ENCODE measurements around the gene KCNH1. TPM values are rescaled to one million over a fixed set of nuclear protein-coding genes. Genes with fewer than 3 reads are reported as not detected.

KCNH1 gene
- polyA plus RNA-seq (ENCODE audit: insufficient read length in 3 of 3): under 1 TPM; 0.14 to 0.35 (median 0.28) TPM
- long read RNA-seq, donor 1: 0 reads
- long read RNA-seq, donor 2: 0 reads
- long read RNA-seq, donor 3: 0 reads
- long read RNA-seq, donor 4: 0 reads
- long read RNA-seq, donor 5: 0 reads
- long read RNA-seq, donor 6, full-length matches to known transcripts: 1 of 1 reads
- long read RNA-seq, donor 6, partial matches to known transcripts: 0 of 1 reads
- long read RNA-seq, donor 6, other reads (novel, unspliced or antisense): 0 of 1 reads
- long read RNA-seq, donor 7: 0 reads
- long read RNA-seq, donor 8: 0 reads
- long read RNA-seq, donor 9: 0 reads
- long read RNA-seq, donor 10: 0 reads
- long read RNA-seq, donor 11: 0 reads
- long read RNA-seq, donor 12: 0 reads
- long read RNA-seq, donor 13: 0 reads
- long read RNA-seq, donor 14: 0 reads
- long read RNA-seq, donor 15: 0 reads
- long read RNA-seq, donor 16: 0 reads

GRCh38 chr1:211133836-211134669 lies at the start of gene KCNH1:
TSS of gene KCNH1 (minus strand) at chr1:211134148. CDS start at chr1:211133945, 203 bp downstream.
- peak; percentile 80 for DNase-seq

GRCh38 chr1:211182746-211183145 lies 48.8 kb upstream of the KCNH1 start:
- no peak for DNase-seq

GRCh38 chr1:211174375-211174774 lies 40.4 kb upstream of the KCNH1 start:
- no peak for DNase-seq

GRCh38 chr1:211172657-211173056 lies 38.7 kb upstream of the KCNH1 start:
- no peak for DNase-seq

GRCh38 chr1:211169353-211169752 lies 35.4 kb upstream of the KCNH1 start:
- no peak for DNase-seq

- no peak for DNase-seq
These were observed 24.9 kb upstream of the KCNH1 start for GRCh38 chr1:211158866-211159265.

GRCh38 chr1:211155040-211155439 lies 21.1 kb upstream of the KCNH1 start:
- DNase-seq: no peak

GRCh38 chr1:211153932-211154331 lies 20.0 kb upstream of the KCNH1 start:
- no peak for DNase-seq

- DNase-seq: no peak
These were observed 14.4 kb upstream of the KCNH1 start for GRCh38 chr1:211148366-211148765.

GRCh38 chr1:211145944-211146343 lies 12.0 kb upstream of the KCNH1 start:
- DNase-seq: no peak

- DNase-seq: no peak
These were observed 1.5 kb upstream of the KCNH1 start for GRCh38 chr1:211135342-211135950.

- peak; percentile 27 for DNase-seq
These were observed 534 bp downstream of the KCNH1 start for GRCh38 chr1:211133393-211133835.

GRCh38 chr1:211132721-211133392 lies 1.1 kb downstream of the KCNH1 start:
- DNase-seq: no peak

- DNase-seq: no peak
These were observed 4.2 kb downstream of the KCNH1 start for GRCh38 chr1:211129776-211130175.

GRCh38 chr1:211127166-211127565 lies 6.8 kb downstream of the KCNH1 start:
- no peak for DNase-seq

GRCh38 chr1:211126622-211127021 lies 7.3 kb downstream of the KCNH1 start:
- no peak for DNase-seq

GRCh38 chr1:211118407-211119102 lies 15.4 kb downstream of the KCNH1 start:
- no peak for DNase-seq

- DNase-seq: no peak
These were observed 19.5 kb downstream of the KCNH1 start for GRCh38 chr1:211114446-211114845.

- no peak for DNase-seq
These were observed 20.4 kb downstream of the KCNH1 start for GRCh38 chr1:211113566-211113965.

GRCh38 chr1:211111351-211111750 lies 22.6 kb downstream of the KCNH1 start:
- DNase-seq: no peak

- no peak for DNase-seq
These were observed 32.5 kb downstream of the KCNH1 start for GRCh38 chr1:211101481-211101880.
